ENCODE measurements around the gene ZNF490. TPM values are rescaled to one million over a fixed set of nuclear protein-coding genes. Genes with fewer than 3 reads are reported as not detected.

Gene ZNF490
- total and polyA plus RNA-seq, 10 of the 15 experiments (the other 5 are each of a cell fraction or from before 2014, with no cell fraction given) = 0.57 to 8.4 (median 3.2) TPM

GRCh38 chr19:12580180-12580694 lies 30.4 kb downstream of the ZNF490 start (continued):
- TF ChIP-seq ZBTB40 (IDR thresholded peaks at IDR 0.05; ENCODE audit: borderline replicate concordance) = no peak
- TF ChIP-seq, protein P1, sequence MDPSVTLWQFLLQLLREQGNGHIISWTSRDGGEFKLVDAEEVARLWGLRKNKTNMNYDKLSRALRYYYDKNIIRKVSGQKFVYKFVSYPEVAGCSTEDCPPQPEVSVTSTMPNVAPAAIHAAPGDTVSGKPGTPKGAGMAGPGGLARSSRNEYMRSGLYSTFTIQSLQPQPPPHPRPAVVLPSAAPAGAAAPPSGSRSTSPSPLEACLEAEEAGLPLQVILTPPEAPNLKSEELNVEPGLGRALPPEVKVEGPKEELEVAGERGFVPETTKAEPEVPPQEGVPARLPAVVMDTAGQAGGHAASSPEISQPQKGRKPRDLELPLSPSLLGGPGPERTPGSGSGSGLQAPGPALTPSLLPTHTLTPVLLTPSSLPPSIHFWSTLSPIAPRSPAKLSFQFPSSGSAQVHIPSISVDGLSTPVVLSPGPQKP (IDR thresholded peaks at IDR 0.05; ENCODE audit: low read depth, low read length) = no peak
- no peak for TF ChIP-seq SKIL (IDR thresholded peaks at IDR 0.05; ENCODE audit: low read depth, poor library complexity, severe bottlenecking)
- TF ChIP-seq GABPA (IDR thresholded peaks at IDR 0.05; ENCODE audit: low read depth) = no peak
- TF ChIP-seq TCF7 (IDR thresholded peaks at IDR 0.05; ENCODE audit: borderline replicate concordance) = no peak
- no peak for TF ChIP-seq ASH2L (IDR thresholded peaks at IDR 0.05; ENCODE audit: borderline replicate concordance, low read depth)
- TF ChIP-seq SP1 (IDR thresholded peaks at IDR 0.05; ENCODE audit: low read depth, low read length) = no peak
- no peak for TF ChIP-seq KDM1A (IDR thresholded peaks at IDR 0.05; ENCODE audit: borderline replicate concordance)

Measured in GM12878 (cell line).